ENCODE measurements around the gene ZNF385D. TPM values are rescaled to one million over a fixed set of nuclear protein-coding genes. Genes with fewer than 3 reads are reported as not detected.
"Not testable (repeated sequence)": the region's sequence is repeated elsewhere in the genome, so short reads cannot be mapped to it uniquely, and the experiment has no call there.

Gene ZNF385D
- total RNA-seq, 1 donor from 2014 or later: 42.9 TPM

GRCh38 chr3:21509731-21510470 lies 241.1 kb downstream of the ZNF385D start:
- no peak for DNase-seq
- no peaks in the 10 kb centered on the region for H3K4me1 Mint-ChIP-seq (ENCODE audit: low read depth, unreplicated experiment)
- no peak for TF ChIP-seq CTCF (IDR thresholded peaks at IDR 0.05; ENCODE audit: partially characterized antibody, unreplicated experiment)
- H3K27me3 Mint-ChIP-seq (ENCODE audit: unreplicated experiment): peaks cover 3% of the 10 kb centered on the region
- no peaks in the 10 kb centered on the region for H3K9me3 Mint-ChIP-seq (ENCODE audit: unreplicated experiment)
- no peak overlapping the region for H3K4me3 Mint-ChIP-seq (ENCODE audit: unreplicated experiment)
- no peak overlapping the region for H3K27ac Mint-ChIP-seq (ENCODE audit: unreplicated experiment)
- no peaks in the 10 kb centered on the region for H3K36me3 Mint-ChIP-seq (ENCODE audit: unreplicated experiment)

GRCh38 chr3:21508246-21508645 lies 242.8 kb downstream of the ZNF385D start:
- Mint-ChIP-seq H3K4me3 (ENCODE audit: unreplicated experiment) (no peak overlapping the region), H3K4me1 (ENCODE audit: low read depth, unreplicated experiment) (no peaks in the 10 kb centered on the region), H3K36me3 (ENCODE audit: unreplicated experiment) (no peaks in the 10 kb centered on the region), H3K9me3 (ENCODE audit: unreplicated experiment) (no peaks in the 10 kb centered on the region), H3K27ac (ENCODE audit: unreplicated experiment) (no peak overlapping the region), H3K27me3 (ENCODE audit: unreplicated experiment) (peaks cover 3% of the 10 kb centered on the region)
- TF ChIP-seq CTCF (IDR thresholded peaks at IDR 0.05; ENCODE audit: partially characterized antibody, unreplicated experiment): no peak
- DNase-seq: no peak

- Mint-ChIP-seq H3K36me3 (ENCODE audit: unreplicated experiment) (no peaks in the 10 kb centered on the region), H3K9me3 (ENCODE audit: unreplicated experiment) (no peaks in the 10 kb centered on the region), H3K27ac (ENCODE audit: unreplicated experiment) (no peak overlapping the region), H3K4me3 (ENCODE audit: unreplicated experiment) (no peak overlapping the region), H3K4me1 (ENCODE audit: low read depth, unreplicated experiment) (no peaks in the 10 kb centered on the region), H3K27me3 (ENCODE audit: unreplicated experiment) (no peaks in the 10 kb centered on the region)
- no peak for DNase-seq
- TF ChIP-seq CTCF (IDR thresholded peaks at IDR 0.05; ENCODE audit: partially characterized antibody, unreplicated experiment): no peak
Observed at GRCh38 chr3:21505711-21506460, 245.1 kb downstream of the ZNF385D start.

GRCh38 chr3:21502656-21503055 lies 248.4 kb downstream of the ZNF385D start:
- Mint-ChIP-seq H3K9me3 (ENCODE audit: unreplicated experiment) (peaks cover 3% of the 10 kb centered on the region), H3K36me3 (ENCODE audit: unreplicated experiment) (no peaks in the 10 kb centered on the region), H3K27me3 (ENCODE audit: unreplicated experiment) (no peaks in the 10 kb centered on the region), H3K4me1 (ENCODE audit: low read depth, unreplicated experiment) (no peaks in the 10 kb centered on the region), H3K27ac (ENCODE audit: unreplicated experiment) (no peak overlapping the region), H3K4me3 (ENCODE audit: unreplicated experiment) (no peak overlapping the region)
- TF ChIP-seq CTCF (IDR thresholded peaks at IDR 0.05; ENCODE audit: partially characterized antibody, unreplicated experiment): no peak
- DNase-seq: no peak

- no peak for TF ChIP-seq CTCF (IDR thresholded peaks at IDR 0.05; ENCODE audit: partially characterized antibody, unreplicated experiment)
- Mint-ChIP-seq H3K9me3 (ENCODE audit: unreplicated experiment) (peaks cover 3% of the 10 kb centered on the region), H3K27me3 (ENCODE audit: unreplicated experiment) (no peaks in the 10 kb centered on the region), H3K27ac (ENCODE audit: unreplicated experiment) (no peak overlapping the region), H3K36me3 (ENCODE audit: unreplicated experiment) (no peaks in the 10 kb centered on the region), H3K4me3 (ENCODE audit: unreplicated experiment) (no peak overlapping the region), H3K4me1 (ENCODE audit: low read depth, unreplicated experiment) (no peaks in the 10 kb centered on the region)
- no peak for DNase-seq
Observed at GRCh38 chr3:21500834-21501233, 250.2 kb downstream of the ZNF385D start.

GRCh38 chr3:21490671-21491070 lies 260.3 kb downstream of the ZNF385D start:
- H3K36me3 Mint-ChIP-seq (ENCODE audit: unreplicated experiment); DNase-seq; H3K27ac Mint-ChIP-seq (ENCODE audit: unreplicated experiment); H3K4me3 Mint-ChIP-seq (ENCODE audit: unreplicated experiment); H3K4me1 Mint-ChIP-seq (ENCODE audit: low read depth, unreplicated experiment); H3K9me3 Mint-ChIP-seq (ENCODE audit: unreplicated experiment); H3K27me3 Mint-ChIP-seq (ENCODE audit: unreplicated experiment): not testable (repeated sequence)

Measured in glutamatergic neuron (in vitro differentiated cells).